GM19099 (cell line): ENCODE data around the gene SMIM38.

ENCODE experiments used
- POLR2A ChIP-seq: IDR thresholded peaks from 3 replicates; pipeline ENCODE4 v1.6.1; 2011; ENCODE audit warnings: low read depth; ENCODE audit not compliant: insufficient read length; ENCODE audit errors: extremely low read depth

SMIM38 gene

DNA sequence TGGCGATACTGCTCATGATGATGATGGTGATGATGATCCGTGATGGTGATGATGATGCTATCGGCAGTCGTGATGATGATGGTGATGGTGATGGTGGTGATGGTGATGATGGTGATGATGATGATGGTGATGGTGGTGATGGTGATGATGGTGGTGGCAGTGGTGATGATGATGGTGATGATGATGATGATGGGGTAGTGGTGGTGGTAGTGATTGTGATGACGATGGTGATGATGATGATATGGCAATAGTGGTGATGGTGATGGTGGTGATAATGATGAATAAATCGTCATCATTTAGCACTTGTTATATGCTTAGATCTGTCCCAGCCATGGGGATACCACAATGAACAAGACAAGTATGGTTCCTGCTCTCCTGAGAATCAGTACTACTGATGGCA, 39.2 kb downstream of the SMIM38 start:
- TF ChIP-seq POLR2A: no peak

DNA sequence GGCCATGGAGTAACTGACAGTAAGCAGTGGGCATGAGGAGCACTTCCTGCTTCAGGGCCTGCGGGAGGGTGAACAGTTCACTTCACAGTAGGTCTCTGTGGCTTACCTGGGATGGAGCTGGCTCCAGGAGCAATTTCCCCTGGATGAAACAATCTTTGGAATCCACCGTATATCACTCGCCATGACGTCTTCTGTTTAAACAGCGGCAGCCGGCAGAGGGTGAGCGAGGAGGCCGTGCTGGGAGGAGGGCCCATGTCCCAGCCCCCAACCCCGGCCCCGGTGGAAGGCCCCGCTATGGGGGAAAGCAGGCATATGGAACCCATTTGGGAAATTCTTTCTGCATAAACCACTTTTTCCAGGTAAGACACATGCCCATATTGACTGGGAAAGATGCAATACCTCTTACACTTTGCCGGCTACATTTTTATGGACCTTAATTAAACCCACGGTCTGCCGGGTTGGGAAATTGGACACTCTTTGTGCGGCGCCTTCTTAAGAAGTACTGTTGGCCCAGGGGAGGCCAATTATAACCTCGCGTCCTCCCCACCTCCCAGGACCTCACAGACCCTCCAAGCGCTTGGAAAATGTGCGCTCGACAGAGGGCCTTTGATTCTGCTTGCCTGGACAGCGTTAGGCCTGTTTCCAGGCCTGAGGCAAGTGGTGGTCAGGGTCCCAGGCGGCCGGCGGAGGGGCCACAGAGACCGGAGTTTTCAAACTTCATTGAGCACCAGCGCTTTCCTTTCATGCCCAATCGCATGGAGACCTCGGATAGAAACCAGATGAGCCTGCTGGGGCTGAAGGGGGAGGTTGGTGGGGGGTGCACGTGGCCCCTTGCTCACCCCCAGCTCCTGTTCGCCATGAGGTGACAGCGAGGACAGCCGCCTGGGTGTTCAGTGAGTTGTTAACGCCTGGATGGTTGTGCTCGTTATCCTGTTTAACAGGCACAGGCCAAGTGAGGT, 40.4 kb downstream of the SMIM38 start:
- no peak for TF ChIP-seq POLR2A

DNA sequence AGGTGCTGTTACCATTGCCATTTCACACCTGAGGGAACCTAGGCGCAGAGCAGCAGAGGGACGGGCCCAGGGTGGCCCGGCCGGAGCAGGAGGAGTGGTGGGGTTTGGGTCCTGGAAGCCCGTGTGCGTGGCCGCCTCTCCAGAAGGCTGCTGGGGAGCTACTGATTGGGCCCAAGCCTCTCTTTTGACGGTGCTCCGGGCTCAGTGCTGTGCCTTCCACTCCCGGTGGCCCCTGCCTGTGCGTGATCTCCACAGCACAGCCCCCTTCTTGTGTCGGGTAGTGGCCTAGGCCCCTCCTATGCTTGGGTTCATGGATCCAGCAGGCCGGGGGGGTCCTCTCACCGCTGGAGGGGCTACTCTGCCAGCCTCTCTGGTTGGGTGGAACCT, 41.0 kb downstream of the SMIM38 start:
- no peak for TF ChIP-seq POLR2A

DNA sequence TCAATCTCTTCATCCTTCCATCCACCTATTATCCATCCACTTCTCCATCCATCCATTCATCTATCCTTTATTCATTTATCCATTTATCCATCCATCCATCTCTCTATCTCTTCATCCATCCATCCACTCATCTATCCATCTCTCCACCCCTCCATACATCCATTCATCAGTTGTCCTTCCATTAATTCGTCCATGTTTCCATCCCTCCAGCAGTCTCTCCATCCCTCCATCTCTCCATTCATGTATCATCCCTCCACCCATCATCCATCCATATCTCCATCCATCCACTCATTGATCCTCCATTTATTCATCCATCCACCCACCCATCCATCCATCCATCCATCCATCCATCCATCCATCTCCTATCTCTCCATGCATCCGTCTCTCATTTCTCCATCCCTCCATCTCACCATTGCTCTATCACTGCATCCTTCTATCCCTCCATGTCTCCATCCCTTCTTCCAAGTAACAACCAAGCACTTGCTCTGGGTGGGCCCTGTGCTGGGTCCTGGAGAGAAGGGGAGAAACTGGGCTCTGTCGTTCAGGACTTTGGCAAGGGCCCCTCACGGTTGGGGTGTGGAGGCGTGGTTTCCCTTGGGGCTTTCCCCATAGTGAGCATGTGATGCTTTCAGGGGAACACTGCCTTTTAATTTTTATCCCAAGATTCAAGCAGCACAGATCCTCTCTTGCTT, 43.3 kb downstream of the SMIM38 start:
- TF ChIP-seq POLR2A: no peak

DNA sequence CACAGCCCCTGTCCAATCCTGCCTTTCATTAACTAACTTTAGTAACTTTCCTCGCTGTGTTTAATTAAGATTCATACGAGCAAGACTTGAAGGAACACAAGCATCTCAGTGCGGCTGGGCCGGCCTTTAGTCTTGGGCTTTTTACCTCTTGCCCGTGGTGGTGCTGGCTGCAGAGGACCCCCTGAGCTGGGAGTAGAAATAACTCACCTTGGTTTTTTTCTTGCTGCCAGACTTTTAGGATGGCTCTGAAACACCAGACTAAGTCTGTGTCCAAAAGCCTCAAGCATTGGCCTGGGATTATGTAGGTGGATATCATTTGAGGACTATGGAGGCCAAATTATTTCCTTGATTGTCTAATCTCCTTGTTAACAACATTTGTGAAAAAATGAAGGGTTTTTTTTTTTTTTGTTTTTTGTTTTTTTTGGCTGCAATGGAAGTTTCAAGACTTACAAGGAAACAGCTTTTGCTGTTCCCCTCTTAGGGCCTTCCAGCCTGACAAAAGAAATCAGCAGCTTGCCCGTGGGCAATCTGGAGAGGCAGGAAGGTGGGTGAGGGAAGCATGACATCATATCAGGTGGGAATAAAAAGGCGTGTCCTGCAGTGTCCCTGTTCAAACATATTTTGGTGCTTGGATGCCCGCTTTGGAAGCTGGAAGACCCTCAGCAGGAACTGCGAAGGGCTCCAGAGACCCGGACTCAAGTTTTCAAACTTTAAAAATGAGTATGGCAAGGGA, 44.0 kb downstream of the SMIM38 start:
- TF ChIP-seq POLR2A: no peak

DNA sequence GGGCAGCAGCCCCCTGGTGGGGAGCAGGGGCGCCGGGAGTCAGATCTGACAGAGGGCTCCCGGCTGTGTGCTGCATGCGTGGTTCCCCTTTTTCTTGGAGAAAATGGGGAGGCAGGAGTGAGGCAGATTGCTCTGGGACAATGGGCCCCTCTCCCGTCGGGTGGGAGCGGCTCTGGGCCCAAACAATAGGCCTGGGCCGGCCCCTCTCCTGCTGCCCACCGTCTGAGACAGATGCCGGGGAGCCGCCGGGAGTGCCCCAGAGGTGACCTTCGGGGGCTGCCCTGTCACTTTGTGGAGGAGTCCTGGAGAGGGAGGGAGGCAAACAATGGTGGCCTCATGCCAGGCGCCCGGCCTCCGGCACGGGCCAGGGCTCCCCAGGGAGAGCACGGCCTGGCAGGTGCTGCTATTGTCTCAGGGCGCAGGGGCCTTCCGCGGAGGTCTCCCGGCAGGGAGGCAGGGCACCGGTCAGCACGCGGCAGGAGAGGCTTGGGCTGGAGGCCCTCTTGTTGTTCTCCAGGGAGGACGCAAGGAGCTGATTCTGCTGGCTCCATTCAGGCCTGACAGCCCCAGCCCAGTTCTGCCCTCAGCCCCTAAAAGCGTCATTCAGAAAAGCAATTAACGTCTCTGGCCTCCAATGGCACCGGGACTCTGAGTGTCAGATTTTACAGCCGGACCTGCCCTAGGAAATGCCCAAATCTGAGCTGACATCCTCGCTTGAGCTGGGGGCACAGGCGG, 44.8 kb downstream of the SMIM38 start:
- no peak for TF ChIP-seq POLR2A

DNA sequence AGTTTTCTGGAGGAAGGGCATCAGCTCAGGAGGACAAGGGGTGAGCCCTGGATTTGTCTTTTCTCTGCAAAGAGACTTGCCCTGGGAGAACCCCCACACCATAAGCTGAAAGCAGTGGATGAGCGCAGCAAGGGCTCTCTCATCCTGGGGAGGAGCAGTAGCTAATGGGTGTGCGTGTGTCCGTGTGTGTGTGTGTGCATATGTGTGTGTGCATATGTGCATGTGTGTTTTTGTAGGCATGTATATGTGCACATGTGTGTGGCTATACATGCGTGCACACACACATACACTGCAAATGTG, 45.3 kb downstream of the SMIM38 start:
- no peak for TF ChIP-seq POLR2A

DNA sequence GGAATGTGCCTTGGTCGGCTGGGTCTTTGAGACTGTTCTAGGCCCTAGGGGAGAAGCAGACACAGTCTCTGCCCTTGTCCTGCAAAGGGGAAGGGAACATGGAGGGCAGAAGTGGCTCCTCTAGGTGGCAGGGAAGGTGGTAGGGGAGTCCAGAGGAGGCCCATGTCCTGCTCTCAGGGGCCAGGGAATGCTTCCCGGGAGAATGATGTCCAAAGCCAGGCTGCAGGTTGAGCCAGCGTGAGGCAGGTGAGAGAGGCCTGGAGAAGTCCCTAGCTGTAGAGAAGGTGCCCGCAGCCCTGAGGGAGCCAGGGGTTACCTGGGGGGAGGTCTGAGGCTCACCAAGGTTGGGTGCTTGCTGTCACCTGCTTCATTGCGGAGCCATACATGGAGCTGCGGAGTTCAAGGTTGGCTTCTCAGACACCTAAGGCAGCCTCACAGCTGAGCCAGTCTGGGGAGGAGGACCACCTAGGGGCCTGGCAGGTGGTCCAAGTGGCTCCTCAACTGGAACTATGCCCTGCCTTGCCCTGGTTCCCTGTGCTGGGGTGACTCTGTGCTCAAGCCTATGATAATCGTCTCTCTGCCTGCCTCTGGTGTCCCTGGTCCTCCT, 46.1 kb downstream of the SMIM38 start:
- TF ChIP-seq POLR2A: no peak

DNA sequence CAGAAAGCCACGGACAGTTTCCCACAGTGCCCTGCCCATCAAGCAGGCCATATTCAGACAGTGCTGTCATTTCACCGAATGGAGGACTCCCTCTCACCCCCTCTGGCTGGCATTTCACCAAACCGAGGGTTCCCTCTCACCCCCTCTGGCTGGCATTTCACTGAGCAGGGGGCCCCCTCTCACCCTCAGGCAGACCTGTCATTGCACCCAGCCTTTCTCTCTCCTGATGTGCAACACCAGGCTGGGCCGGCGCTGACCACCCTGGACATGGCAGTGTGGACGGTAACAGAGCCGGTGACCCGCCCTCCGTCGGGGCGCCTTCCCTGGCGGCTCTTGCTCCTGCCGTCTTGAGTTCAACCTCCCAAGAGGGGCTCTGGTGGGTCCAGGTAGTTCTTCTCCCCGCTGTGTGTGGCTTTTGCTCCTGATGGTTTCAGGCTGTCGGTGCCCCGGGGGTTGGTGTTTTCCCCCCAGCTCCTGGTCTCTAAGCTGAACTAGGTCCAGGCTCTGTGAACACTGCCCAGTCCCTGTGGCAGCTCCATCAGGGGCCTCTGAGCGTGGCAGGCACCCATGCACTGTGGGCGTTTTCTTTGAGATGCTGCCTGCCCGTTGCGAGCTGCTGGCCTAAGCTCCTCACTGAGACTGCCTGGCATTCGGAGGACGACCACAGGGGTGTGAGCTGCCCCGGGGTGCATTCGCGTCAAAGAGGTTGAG, 46.9 kb downstream of the SMIM38 start:
- no peak for TF ChIP-seq POLR2A

DNA sequence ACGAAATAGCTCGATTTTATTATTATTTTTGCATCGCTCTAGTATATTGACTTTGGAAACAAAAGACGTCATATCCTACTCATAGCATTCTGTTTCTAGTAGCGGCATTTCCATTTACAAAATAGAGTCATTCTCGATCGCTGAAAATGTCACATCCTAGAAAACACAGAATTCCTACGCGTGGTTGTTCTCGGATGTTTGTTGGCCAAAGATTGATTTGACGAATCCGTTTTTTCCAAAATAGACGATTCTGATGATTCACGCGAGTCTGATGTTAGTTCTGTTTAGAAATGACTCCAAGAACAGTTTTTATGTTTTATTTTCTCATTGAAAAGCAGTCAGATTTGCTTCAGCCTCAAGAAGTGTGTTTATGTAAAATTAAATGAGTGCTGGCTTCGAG, 47.6 kb downstream of the SMIM38 start:
- TF ChIP-seq POLR2A: no peak

DNA sequence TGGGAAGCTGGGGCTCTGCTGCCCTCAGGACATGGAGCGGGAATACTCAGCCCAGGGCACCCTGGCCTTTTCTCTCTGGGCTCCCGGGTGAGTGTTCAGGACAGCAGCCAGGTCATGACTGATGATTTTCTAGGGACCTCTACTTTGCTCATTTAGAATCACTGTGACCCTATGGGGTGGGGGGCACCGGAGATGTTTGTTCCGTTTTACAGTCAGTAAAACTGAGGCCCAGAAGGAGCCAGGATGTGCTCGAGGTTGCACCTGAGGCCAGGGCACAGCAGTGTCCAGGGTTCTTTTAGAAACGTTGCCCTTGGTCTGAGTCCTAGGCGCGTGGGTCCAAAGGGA, 48.1 kb downstream of the SMIM38 start:
- no peak for TF ChIP-seq POLR2A

DNA sequence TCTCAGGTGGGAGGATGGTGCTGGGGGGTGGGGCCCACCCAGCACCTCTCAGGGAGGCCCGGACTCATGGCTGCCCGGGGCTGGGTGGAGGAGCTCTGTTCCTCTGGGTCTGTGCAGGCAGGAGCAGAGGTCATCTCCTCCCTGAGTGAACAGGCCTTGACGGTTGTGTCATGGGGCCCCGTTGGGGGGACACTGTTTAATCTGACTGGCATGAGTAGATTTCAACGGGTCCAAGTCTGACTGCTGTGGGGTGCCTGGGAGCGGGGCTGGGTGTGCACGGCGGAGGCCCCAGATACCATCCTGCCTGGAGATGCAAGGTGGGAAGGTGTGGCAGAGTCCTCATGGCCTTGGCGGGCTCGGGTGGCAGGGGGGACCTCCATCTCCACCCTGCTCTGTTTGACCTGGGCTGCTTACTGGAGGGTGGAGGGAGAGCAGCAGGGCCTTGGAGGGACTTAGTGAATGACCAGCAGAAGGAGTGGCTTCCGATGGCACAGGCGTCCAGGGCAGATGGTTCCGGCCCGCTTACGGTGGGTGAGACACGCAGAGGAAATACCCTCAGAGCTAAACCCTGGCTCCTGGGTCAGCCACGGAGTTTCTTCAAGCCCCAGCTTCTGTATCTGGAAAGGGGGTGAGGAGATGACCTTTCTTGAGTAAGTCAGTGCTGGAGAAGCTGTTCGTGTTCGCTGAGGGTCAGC, 48.7 kb downstream of the SMIM38 start:
- TF ChIP-seq POLR2A: no peak

DNA sequence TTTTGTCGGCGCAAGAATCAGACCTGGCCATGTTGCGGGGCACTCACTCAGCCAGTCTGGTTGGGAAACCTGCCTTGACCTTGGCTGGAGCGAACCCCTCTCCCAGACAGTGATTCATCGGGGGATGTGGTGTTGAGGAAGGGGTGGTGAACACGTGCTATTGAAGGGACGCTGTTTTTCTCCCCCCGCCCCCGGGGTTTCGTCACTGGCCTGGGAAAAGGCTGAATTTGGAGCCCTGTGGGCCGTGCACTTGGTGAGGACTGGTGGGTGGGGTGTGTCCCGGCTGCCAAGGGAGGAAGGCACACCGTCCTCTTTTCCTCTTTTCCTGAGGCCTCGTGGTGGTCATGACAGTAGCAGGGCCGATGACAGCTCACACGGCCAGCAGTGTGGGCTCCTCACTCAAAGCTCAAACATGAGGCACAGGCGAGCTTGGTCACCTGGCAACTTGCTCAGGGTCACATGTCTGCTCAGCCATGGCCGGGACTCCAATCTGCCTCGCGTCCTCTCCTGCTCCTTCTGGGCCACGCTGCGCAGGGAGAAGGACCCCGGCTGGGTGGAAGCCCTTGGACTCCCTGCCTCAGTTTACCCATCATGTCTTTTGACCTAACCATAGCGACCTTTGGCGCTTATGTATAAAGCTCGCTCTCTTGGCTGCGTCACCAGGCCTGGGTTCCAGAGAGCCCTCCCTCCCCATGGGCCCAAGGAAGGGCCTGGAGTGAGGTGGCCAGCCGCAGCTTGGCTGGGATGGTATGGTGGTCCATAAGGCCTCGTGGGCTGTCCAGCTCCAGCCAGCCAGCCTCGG, 49.4 kb downstream of the SMIM38 start:
- TF ChIP-seq POLR2A: no peak
